GM18870 (cell line): ENCODE data around the gene GPR3.
"Not testable (repeated sequence)": the region's sequence is repeated elsewhere in the genome, so short reads cannot be mapped to it uniquely, and the experiment has no call there.

Source experiments
- ATAC-seq: cut with Tn5 transposase; IDR thresholded peaks from one replicate; pipeline ENCODE4 v1.9.1; 2021; ENCODE audit warnings: moderate library complexity; ENCODE audit not compliant: unreplicated experiment

The GPR3 gene

GRCh38 chr1:27418326-27419185 is 26.1 kb downstream of the GPR3 start:
- no peak for ATAC-seq

GRCh38 chr1:27423709-27424108 is 31.3 kb downstream of the GPR3 start:
- no peak for ATAC-seq

- ATAC-seq, result no peak
Measured at GRCh38 chr1:27427329-27427728, 34.9 kb downstream of the GPR3 start.

- ATAC-seq, result no peak
Measured at GRCh38 chr1:27427816-27428315, 35.4 kb downstream of the GPR3 start.

- ATAC-seq, result no peak
Measured at GRCh38 chr1:27428316-27429028, 36.0 kb downstream of the GPR3 start.

- no peak for ATAC-seq
Measured at GRCh38 chr1:27429029-27429425, 36.6 kb downstream of the GPR3 start.

GRCh38 chr1:27430903-27431600 is 38.6 kb downstream of the GPR3 start:
- no peak for ATAC-seq

GRCh38 chr1:27431601-27431940 is 39.1 kb downstream of the GPR3 start:
- ATAC-seq, result no peak

- not testable (repeated sequence) for ATAC-seq
Measured at GRCh38 chr1:27432725-27433124, 40.3 kb downstream of the GPR3 start.

GRCh38 chr1:27433706-27434105 is 41.3 kb downstream of the GPR3 start:
- ATAC-seq, result no peak

- ATAC-seq, result no peak
Measured at GRCh38 chr1:27435566-27436203, 43.3 kb downstream of the GPR3 start.

- no peak for ATAC-seq
Measured at GRCh38 chr1:27436204-27437159, 44.1 kb downstream of the GPR3 start.

GRCh38 chr1:27438621-27439061 is 46.2 kb downstream of the GPR3 start:
- no peak for ATAC-seq

GRCh38 chr1:27439150-27439549 is 46.7 kb downstream of the GPR3 start:
- no peak for ATAC-seq

GRCh38 chr1:27444632-27445031 is 52.2 kb downstream of the GPR3 start:
- ATAC-seq, result no peak
